H1 (cell line): ENCODE results near the gene RERE. TPM values are rescaled to one million over a fixed set of nuclear protein-coding genes. Genes with fewer than 3 reads are reported as not detected.

Experiments
- CTCF ChIA-PET: fragments of 300-600 bp; sonication (Branson Sonifier 250); formaldehyde crosslinking; loops from one replicate; lab custom pipeline; 2021; ENCODE audit not compliant: partially characterized antibody; lab: Charles Lee
- POLR2A ChIA-PET: fragments of 300-600 bp; sonication (Branson Sonifier 250); formaldehyde crosslinking; loops from one replicate; lab custom pipeline; 2021; ENCODE audit warnings: inconsistent platforms; ENCODE audit not compliant: partially characterized antibody; lab: Charles Lee
- DNase-seq, 2 experiments: peaks; one replicate each; pipeline versions ENCODE4 v3.0.0 to v3.0.0-alpha.2; 2010 to 2022; ENCODE audit warnings: low spot score in 2 of 2, low read depth in 1 of 2, mixed read lengths in 1 of 2
- FAIRE-seq: peaks from 2 replicates; lab custom pipeline; 2011; peaks lifted over from hg19 to GRCh38; lab: Jason Lieb, UNC
- H2AFZ ChIP-seq: 2 replicates; pipeline ENCODE4 v1.8.1; 2012; ENCODE audit warnings: low read length, inconsistent platforms
- H2AK5ac ChIP-seq: 2 replicates; pipeline ENCODE4 v1.6.1; 2013; ENCODE audit warnings: low read depth, low read length
- H2BK120ac ChIP-seq: replicated peaks from 2 replicates; pipeline ENCODE3; 2013; ENCODE audit warnings: low read depth, low read length, inconsistent platforms
- H2BK12ac ChIP-seq: 2 replicates; pipeline ENCODE4 v1.6.1; 2013; ENCODE audit warnings: low read depth, low read length
- H2BK15ac ChIP-seq: 2 replicates; pipeline ENCODE4 v1.6.1; 2013; ENCODE audit warnings: low read length
- H2BK20ac ChIP-seq: 2 replicates; pipeline ENCODE4 v1.6.1; 2013; ENCODE audit warnings: low read length
- H2BK5ac ChIP-seq: 2 replicates; pipeline ENCODE4 v1.6.1; 2013; ENCODE audit warnings: low read depth, low read length
- H3K14ac ChIP-seq: 2 replicates; pipeline ENCODE4 v1.6.1; 2013; ENCODE audit warnings: inconsistent platforms; ENCODE audit not compliant: insufficient read length
- H3K18ac ChIP-seq: 2 replicates; pipeline ENCODE4 v1.6.1; 2013; ENCODE audit warnings: low read length; ENCODE audit errors: extremely low read depth
- H3K23ac ChIP-seq: 2 replicates; pipeline ENCODE4 v1.6.1; 2013; ENCODE audit warnings: inconsistent platforms; ENCODE audit not compliant: insufficient read length
- H3K23me2 ChIP-seq: 2 replicates; pipeline ENCODE4 v1.6.1; 2013; ENCODE audit warnings: low read depth, low read length
- H3K27ac ChIP-seq: 2 replicates; pipeline ENCODE4 v1.6.1; 2011; ENCODE audit warnings: low read depth, low read length, inconsistent platforms
- H3K27me3 ChIP-seq, 4 experiments: replicated peaks in 1 of 4; 1 replicate in 1 of 4; 2 replicates in 3 of 4; pipeline versions ENCODE4 v1.6.1 to v1.8.1; 2011 to 2013; ENCODE audit warnings: low read length in 3 of 4, mild to moderate bottlenecking in 3 of 4, inconsistent platforms in 2 of 4, mixed read lengths in 2 of 4, moderate library complexity in 1 of 4; ENCODE audit not compliant: control insufficient read depth in 3 of 4, insufficient read depth in 3 of 4; ENCODE audit errors: extremely low read depth in 1 of 4
- H3K36me3 ChIP-seq, 4 experiments: 2 replicates each; pipeline versions ENCODE4 v1.6.1 to v1.8.1; 2011 to 2013; ENCODE audit warnings: mild to moderate bottlenecking in 4 of 4, low read length in 3 of 4, moderate library complexity in 2 of 4, control low read depth in 1 of 4, inconsistent platforms in 1 of 4; ENCODE audit not compliant: insufficient read depth in 4 of 4, control insufficient read depth in 2 of 4
- H3K4ac ChIP-seq: replicated peaks from 2 replicates; pipeline ENCODE3; 2013; ENCODE audit warnings: low read length, low read depth, mixed read lengths, inconsistent platforms; ENCODE audit not compliant: insufficient read length
- H3K4me1 ChIP-seq, 4 experiments: replicated peaks in 1 of 4; 1 replicate in 1 of 4; 2 replicates in 3 of 4; pipeline versions ENCODE4 v1.6.1 to v1.8.1; 2011 to 2013; ENCODE audit warnings: low read length in 3 of 4, inconsistent platforms in 2 of 4, mixed read lengths in 1 of 4; ENCODE audit not compliant: insufficient read depth in 4 of 4, control insufficient read depth in 3 of 4
- H3K4me2 ChIP-seq, 2 experiments: 2 replicates each; pipeline versions ENCODE4 v1.6.1 to v1.8.1; 2011 to 2013; ENCODE audit warnings: low read depth in 2 of 2, low read length in 2 of 2, control low read depth in 1 of 2, inconsistent platforms in 1 of 2, mild to moderate bottlenecking in 1 of 2; ENCODE audit not compliant: insufficient read depth in 1 of 2
- H3K4me3 ChIP-seq, 4 experiments: fragments of 200-600, 300-600 bp in 1 of 4; sonication (generic), shearing (Covaris generic), sonication (Bioruptor Twin) in 1 of 4; 2 replicates each; pipeline versions ENCODE4 v1.5.1 to v1.8.1; 2011 to 2016; ENCODE audit warnings: low read length in 4 of 4, low read depth in 3 of 4, control low read depth in 2 of 4, inconsistent platforms in 2 of 4, mild to moderate bottlenecking in 2 of 4, mixed read lengths in 1 of 4, moderate library complexity in 1 of 4; ENCODE audit not compliant: insufficient read depth in 2 of 4; ENCODE audit errors: extremely low read depth in 1 of 4
- H3K56ac ChIP-seq: replicated peaks from 2 replicates; pipeline ENCODE3; 2013; ENCODE audit warnings: low read depth, mild to moderate bottlenecking, mixed read lengths, low read length, inconsistent platforms; ENCODE audit not compliant: insufficient read length
- H3K79me1 ChIP-seq: 2 replicates; pipeline ENCODE4 v1.6.1; 2013; ENCODE audit warnings: low read depth, low read length, control low read depth
- H3K79me2 ChIP-seq, 2 experiments: 2 replicates each; pipeline versions ENCODE4 v1.6.1 to v1.8.1; 2012 to 2013; ENCODE audit warnings: low read length in 2 of 2, mild to moderate bottlenecking in 2 of 2, inconsistent platforms in 1 of 2; ENCODE audit not compliant: insufficient read depth in 2 of 2, control insufficient read depth in 1 of 2
- H3K9ac ChIP-seq, 4 experiments: replicated peaks in 1 of 4; 1 replicate in 1 of 4; 2 replicates in 3 of 4; pipeline versions ENCODE4 v1.6.1 to v1.8.1; 2011 to 2013; ENCODE audit warnings: low read depth in 3 of 4, low read length in 3 of 4, control low read depth in 2 of 4, mild to moderate bottlenecking in 2 of 4, moderate library complexity in 2 of 4, inconsistent platforms in 1 of 4; ENCODE audit errors: extremely low read depth in 1 of 4
- H3K9me3 ChIP-seq, 2 experiments: 2 replicates each; pipeline versions ENCODE4 v1.6.1 to v1.8.1; 2012 to 2013; ENCODE audit warnings: mild to moderate bottlenecking in 2 of 2, moderate library complexity in 2 of 2, control low read depth in 1 of 2, inconsistent platforms in 1 of 2, low read depth in 1 of 2, low read length in 1 of 2, mixed read lengths in 1 of 2; ENCODE audit not compliant: insufficient read depth in 2 of 2
- H4K20me1 ChIP-seq, 2 experiments: replicated peaks in 1 of 2; 2 replicates each; pipeline versions ENCODE3 to v1.8.1; 2011 to 2013; ENCODE audit warnings: inconsistent platforms in 2 of 2, low read length in 2 of 2, mild to moderate bottlenecking in 1 of 2; ENCODE audit not compliant: insufficient read depth in 2 of 2, control insufficient read depth in 1 of 2
- H4K5ac ChIP-seq: 2 replicates; pipeline ENCODE4 v1.6.1; 2013; ENCODE audit warnings: low read length, low read depth, mixed read lengths, inconsistent platforms; ENCODE audit not compliant: insufficient read length
- H4K8ac ChIP-seq: 2 replicates; pipeline ENCODE4 v1.8.0; 2013; ENCODE audit warnings: mild to moderate bottlenecking, moderate library complexity, low read length, inconsistent platforms; ENCODE audit not compliant: insufficient read depth; ENCODE audit errors: extremely low read depth
- H4K91ac ChIP-seq: replicated peaks from 2 replicates; pipeline ENCODE3; 2013; ENCODE audit warnings: low read length, mixed read lengths, inconsistent platforms; ENCODE audit not compliant: insufficient read length
- CHD2 ChIP-seq: IDR thresholded peaks from 2 replicates; pipeline ENCODE4 v1.6.1; 2012; ENCODE audit warnings: low read length, improper control_type of control experiment
- EP300 ChIP-seq, 2 experiments: IDR thresholded peaks; 1 replicate in 1 of 2; 2 replicates in 1 of 2; pipeline ENCODE4 v1.6.1; 2011 to 2012; ENCODE audit warnings: low read depth in 2 of 2, low read length in 2 of 2, mild to moderate bottlenecking in 2 of 2, borderline replicate concordance in 1 of 2, inconsistent platforms in 1 of 2, moderate library complexity in 1 of 2
- WGBS, 2 experiments: shearing (Covaris generic) in 1 of 2; methylation state at CpG; one replicate each; pipeline versions ENCODE4 v1.1.6 to v1.1.7; 2013 to 2015; ENCODE audit warnings: low lambda C conversion rate in 2 of 2, mixed read lengths in 2 of 2, inconsistent platforms in 1 of 2, low coverage in 1 of 2, missing lambda C conversion rate in 1 of 2; ENCODE audit not compliant: insufficient replicate concordance in 2 of 2, insufficient coverage in 1 of 2, insufficient read length in 1 of 2; ENCODE audit errors: extremely low coverage in 1 of 2, missing lambda C conversion rate in 1 of 2; 5-methylcytosine and 5-hydroxymethylcytosine counted together
- polyA plus RNA-seq, 7 experiments: library from polyadenylated mRNA; depleted of rRNA in 3 of 7; stranded (reverse) in 5 of 7; unstranded in 2 of 7; fragments of >200 nt in 5 of 7; fragments of 200-250 nt in 2 of 7; gene quantifications; 1 replicate in 5 of 7; 2 replicates in 1 of 7; 4 replicates in 1 of 7; pipeline versions ENCODE4 v1.2.1 to v1.2.3, GENCODE V29; 2011 to 2013; ENCODE audit warnings: missing spikeins in 2 of 7, mixed read lengths in 2 of 7
- total RNA-seq: library from RNA; stranded (reverse); fragmentation: NEBNext Ultra II Directional; extraction: Animal tissue kit (Norgen Biotek cat#: 25700); gene quantifications from 2 replicates; pipeline ENCODE4 v1.2.1, GENCODE V29; 2021

Gene RERE
- total and polyA plus RNA-seq, 2 of the 8 experiments (the other 6 are each of a cell fraction or from before 2014, with no cell fraction given) = 15.3 to 142 TPM

- 86% methylated on average over 2 of the region's 2 CpGs; no CpG with 5 or more reads in 1 of the 2 experiments for WGBS, 2 experiments
- ChIA-PET CTCF (interaction anchor here (0.7 to 1.0 kb wide), 4 partner anchors 9 to 486 kb away, joined by 3 read pairs; no protein-coding TSS in a partner anchor), POLR2A (interaction anchor here (1.3 to 1.5 kb wide), 2 partner anchors 9 to 18 kb away, joined by 3 to 5 read pairs; no protein-coding TSS in a partner anchor)
- H3K14ac ChIP-seq = no peak overlapping the region
- no peak overlapping the region for H2BK15ac ChIP-seq
- no peak overlapping the region for H3K27ac ChIP-seq
- H4K5ac ChIP-seq = no peak overlapping the region
- no peak overlapping the region for H2AFZ ChIP-seq
- H2BK20ac ChIP-seq = no peak overlapping the region
- H3K23me2 ChIP-seq = no peaks in the 10 kb centered on the region
- H4K20me1 ChIP-seq = peaks cover 41 to 42% of the 10 kb centered on the region in 2 experiments
- H2AK5ac ChIP-seq = no peak overlapping the region
- no peak overlapping the region for H2BK120ac ChIP-seq
- no peak for TF ChIP-seq EP300 (IDR thresholded peaks at IDR 0.05; ENCODE audit: borderline replicate concordance in 1 of 2, low read depth in 2 of 2, low read length in 2 of 2)
- no peak for TF ChIP-seq CHD2
- TF ChIP-seq, all 59 proteins: peak for 0
- no peak overlapping the region for H2BK12ac ChIP-seq
- no peak overlapping the region for H3K4ac ChIP-seq
- no peaks in the 10 kb centered on the region for H3K9me3 ChIP-seq
- no peaks in the 10 kb centered on the region for H3K27me3 ChIP-seq
- DNase-seq = no peak
- peaks cover 2% of the 10 kb centered on the region; the same call in 1 of the 2 replicates for H3K79me1 ChIP-seq
- peaks cover 44 to 98% of the 10 kb centered on the region in 2 experiments for H3K79me2 ChIP-seq
- H3K36me3 ChIP-seq = no peaks in the 10 kb centered on the region
- no peak overlapping the region for H2BK5ac ChIP-seq
- no peak overlapping the region for H3K9ac ChIP-seq
- H3K56ac ChIP-seq = no peak overlapping the region
- peaks cover 0 to 12% (median 5%) of the 10 kb centered on the region in 4 experiments; a peak in 4 of 7 replicates for H3K4me1 ChIP-seq
- no peak overlapping the region for H3K4me3 ChIP-seq
- H4K91ac ChIP-seq = no peak overlapping the region
- no peak for FAIRE-seq
- H3K23ac ChIP-seq = no peak overlapping the region
- no peak overlapping the region for H3K18ac ChIP-seq
- no peak overlapping the region for H3K4me2 ChIP-seq
- no peak overlapping the region for H4K8ac ChIP-seq
Observed at GRCh38 chr1:8679395-8679800, 138.0 kb downstream of the RERE start.
